Suprapubic skin (tissue), 4 donors: ENCODE measurements around the gene AGA. TPM values are rescaled to one million over a fixed set of nuclear protein-coding genes. Genes with fewer than 3 reads are reported as not detected.

Experiments
- DNase-seq, 2 donors: peaks; one replicate each; pipeline ENCODE4 v3.0.0-alpha.2; 2019; ENCODE audit warnings: low spot score in 2 of 2
- H3K27ac ChIP-seq: fragments of 200-600 bp; sonication (generic); one replicate; pipeline ENCODE4 v1.5.1; 2019
- H3K27me3 ChIP-seq: fragments of 200-600 bp; sonication (generic); one replicate; pipeline ENCODE4 v1.5.1; 2019
- H3K36me3 ChIP-seq: fragments of 200-600 bp; sonication (generic); one replicate; pipeline ENCODE4 v1.5.1; 2019
- H3K4me1 ChIP-seq: fragments of 200-600 bp; sonication (generic); one replicate; pipeline ENCODE4 v1.5.1; 2019
- H3K4me3 ChIP-seq: fragments of 200-600 bp; sonication (generic); one replicate; pipeline ENCODE4 v1.5.1; 2019; ENCODE audit warnings: mild to moderate bottlenecking
- H3K9me3 ChIP-seq: fragments of 200-600 bp; sonication (generic); one replicate; pipeline ENCODE4 v1.5.1; 2019
- CTCF ChIP-seq, 2 donors: fragments of 200-600 bp in 1 of 2; fragments of 450-650 bp in 1 of 2; sonication (generic) in 1 of 2; IDR thresholded peaks; one replicate each; pipeline ENCODE4 v1.5.1; 2016 to 2019; ENCODE audit warnings: antibody characterized with exemption in 2 of 2, mild to moderate bottlenecking in 1 of 2, moderate library complexity in 1 of 2
- EP300 ChIP-seq: sonication (generic); formaldehyde crosslinking; IDR thresholded peaks from one replicate; pipeline ENCODE4 v1.6.1; 2017; ENCODE audit warnings: antibody characterized with exemption
- POLR2A ChIP-seq, 2 donors: fragments of 450-650 bp; IDR thresholded peaks; one replicate each; pipeline ENCODE4 v1.6.1; 2017; ENCODE audit warnings: antibody characterized with exemption in 2 of 2, mild to moderate bottlenecking in 2 of 2, moderate library complexity in 2 of 2
- POLR2AphosphoS5 ChIP-seq, 3 donors: sonication (generic); formaldehyde crosslinking; IDR thresholded peaks; one replicate each; pipeline ENCODE4 v1.6.1; 2017; ENCODE audit warnings: antibody characterized with exemption in 3 of 3
- WGBS: methylation state at CpG from one replicate; pipeline ENCODE4 v1.1.5; 2018; 5-methylcytosine and 5-hydroxymethylcytosine counted together
- total RNA-seq, 4 donors: library from RNA; depleted of rRNA; stranded (reverse); fragments of >200 nt; gene quantifications; one replicate each; pipeline ENCODE4 v1.1.0, GENCODE V29; 2016

AGA gene
- total RNA-seq, 4 donors from 2014 or later, result 24.2 to 32.7 (median 27.4) TPM

GRCh38 chr4:177403746-177404145, 38.5 kb downstream of the AGA start:
- Histone ChIP-seq H3K9me3 (no peaks in the 10 kb centered on the region), H3K36me3 (no peaks in the 10 kb centered on the region), H3K4me1 (no peaks in the 10 kb centered on the region), H3K27me3 (no peaks in the 10 kb centered on the region), H3K4me3 (no peak overlapping the region), H3K27ac (no peak overlapping the region)
- WGBS, result 73% methylated on average over 6 of the region's 6 CpGs
- TF ChIP-seq POLR2A (IDR thresholded peaks at IDR 0.05), result no peak
- TF ChIP-seq POLR2AphosphoS5 (IDR thresholded peaks at IDR 0.05), result no peak
- no peak for TF ChIP-seq EP300
- TF ChIP-seq CTCF (IDR thresholded peaks at IDR 0.05), result no peak
- DNase-seq, result no peak

GRCh38 chr4:177401658-177402273, 40.5 kb downstream of the AGA start:
- Histone ChIP-seq H3K9me3 (no peaks in the 10 kb centered on the region), H3K36me3 (no peaks in the 10 kb centered on the region), H3K27me3 (no peaks in the 10 kb centered on the region), H3K4me3 (no peak overlapping the region), H3K4me1 (no peaks in the 10 kb centered on the region), H3K27ac (no peak overlapping the region)
- WGBS, result 76% methylated on average over 5 of the region's 5 CpGs
- DNase-seq, result no peak
- no peak for TF ChIP-seq POLR2A (IDR thresholded peaks at IDR 0.05)
- TF ChIP-seq POLR2AphosphoS5 (IDR thresholded peaks at IDR 0.05), result no peak
- TF ChIP-seq CTCF (IDR thresholded peaks at IDR 0.05), result no peak

GRCh38 chr4:177400030-177400429, 42.2 kb downstream of the AGA start:
- DNase-seq, result no peak
- Histone ChIP-seq H3K36me3 (no peaks in the 10 kb centered on the region), H3K9me3 (no peaks in the 10 kb centered on the region), H3K27me3 (no peaks in the 10 kb centered on the region), H3K27ac (no peak overlapping the region), H3K4me3 (no peak overlapping the region), H3K4me1 (no peaks in the 10 kb centered on the region)
- TF ChIP-seq POLR2AphosphoS5 (IDR thresholded peaks at IDR 0.05) (no peak), POLR2A (IDR thresholded peaks at IDR 0.05) (no peak), CTCF (IDR thresholded peaks at IDR 0.05) (no peak), EP300 (no peak)
- WGBS, result 56% methylated on average over 2 of the region's 2 CpGs

GRCh38 chr4:177396352-177396751, 45.9 kb downstream of the AGA start:
- no peaks in the 10 kb centered on the region for H3K4me1 ChIP-seq
- no peaks in the 10 kb centered on the region for H3K27me3 ChIP-seq
- TF ChIP-seq POLR2A (IDR thresholded peaks at IDR 0.05) (no peak), CTCF (IDR thresholded peaks at IDR 0.05) (no peak), POLR2AphosphoS5 (IDR thresholded peaks at IDR 0.05) (no peak), EP300 (no peak)
- no peak for DNase-seq
- no peaks in the 10 kb centered on the region for H3K36me3 ChIP-seq
- 76% methylated on average over 2 of the region's 2 CpGs for WGBS
- no peaks in the 10 kb centered on the region for H3K9me3 ChIP-seq
- H3K4me3 ChIP-seq, result no peak overlapping the region
- H3K27ac ChIP-seq, result no peak overlapping the region

- no peak overlapping the region for H3K4me3 ChIP-seq
- TF ChIP-seq CTCF (IDR thresholded peaks at IDR 0.05) (no peak), EP300 (no peak), POLR2A (IDR thresholded peaks at IDR 0.05) (no peak), POLR2AphosphoS5 (IDR thresholded peaks at IDR 0.05) (no peak)
- H3K27me3 ChIP-seq, result no peaks in the 10 kb centered on the region
- H3K4me1 ChIP-seq, result peaks cover 3% of the 10 kb centered on the region
- H3K36me3 ChIP-seq, result no peaks in the 10 kb centered on the region
- H3K27ac ChIP-seq, result no peak overlapping the region
- WGBS, result 62% methylated on average over 8 of the region's 8 CpGs
- no peak for DNase-seq
- no peaks in the 10 kb centered on the region for H3K9me3 ChIP-seq
These were observed 49.0 kb downstream of the AGA start for GRCh38 chr4:177393236-177393635.
